Liver (tissue), 3 donors: ENCODE results near the gene STMN1.

Source experiments
- CTCF ChIP-seq: fragments of 150-350 bp; IDR thresholded peaks from 2 replicates; pipeline ENCODE4 v1.5.1; 2017; ENCODE audit warnings: improper control_type of control experiment, low read depth, low read length; ENCODE audit not compliant: missing input control
- FOXA1 ChIP-seq: IDR thresholded peaks from 2 replicates; pipeline ENCODE4 v1.6.1; 2016; ENCODE audit warnings: antibody characterized with exemption
- GABPA ChIP-seq, 2 donors: IDR thresholded peaks in 1 of 2; conservative IDR thresholded peaks in 1 of 2; 2 replicates each; pipeline ENCODE4 v1.6.1; 2016; ENCODE audit warnings: antibody characterized with exemption in 2 of 2, mild to moderate bottlenecking in 1 of 2, moderate library complexity in 1 of 2
- JUND ChIP-seq, 2 donors: IDR thresholded peaks; 2 replicates each; pipeline ENCODE4 v1.6.1; 2016; ENCODE audit warnings: antibody characterized with exemption in 2 of 2
- RAD21 ChIP-seq, 2 donors: IDR thresholded peaks; 2 replicates each; pipeline ENCODE4 v1.6.1; 2016; ENCODE audit warnings: antibody characterized with exemption in 2 of 2, mild to moderate bottlenecking in 2 of 2
- REST ChIP-seq: IDR thresholded peaks from 2 replicates; pipeline ENCODE4 v1.6.1; 2016; ENCODE audit warnings: antibody characterized with exemption, mild to moderate bottlenecking
- RXRA ChIP-seq, 2 donors: IDR thresholded peaks; 2 replicates each; pipeline ENCODE4 v1.6.1; 2017 to 2018; ENCODE audit warnings: antibody characterized with exemption in 2 of 2, mild to moderate bottlenecking in 1 of 2
- SP1 ChIP-seq: IDR thresholded peaks from 2 replicates; pipeline ENCODE4 v1.6.1; 2018; ENCODE audit warnings: antibody characterized with exemption, mild to moderate bottlenecking
- TAF1 ChIP-seq: conservative IDR thresholded peaks from 2 replicates; pipeline ENCODE4 v1.6.1; 2016; ENCODE audit warnings: antibody characterized with exemption, mild to moderate bottlenecking
- YY1 ChIP-seq: IDR thresholded peaks from 2 replicates; pipeline ENCODE4 v1.6.1; 2016; ENCODE audit warnings: antibody characterized with exemption, mild to moderate bottlenecking
- TF ChIP-seq, protein P1 (sequence below): IDR thresholded peaks from 2 replicates; pipeline ENCODE4 v1.6.1; 2016; ENCODE audit warnings: antibody characterized with exemption
- TF ChIP-seq, protein P2 (sequence below): IDR thresholded peaks from 2 replicates; pipeline ENCODE4 v1.6.1; 2016; ENCODE audit warnings: antibody characterized with exemption
- TF ChIP-seq, protein P3 (sequence below): IDR thresholded peaks from 2 replicates; pipeline ENCODE4 v1.6.1; 2016; ENCODE audit warnings: antibody characterized with exemption
- donor health status: healthy.
- donor health status: healthy.

DNA sequence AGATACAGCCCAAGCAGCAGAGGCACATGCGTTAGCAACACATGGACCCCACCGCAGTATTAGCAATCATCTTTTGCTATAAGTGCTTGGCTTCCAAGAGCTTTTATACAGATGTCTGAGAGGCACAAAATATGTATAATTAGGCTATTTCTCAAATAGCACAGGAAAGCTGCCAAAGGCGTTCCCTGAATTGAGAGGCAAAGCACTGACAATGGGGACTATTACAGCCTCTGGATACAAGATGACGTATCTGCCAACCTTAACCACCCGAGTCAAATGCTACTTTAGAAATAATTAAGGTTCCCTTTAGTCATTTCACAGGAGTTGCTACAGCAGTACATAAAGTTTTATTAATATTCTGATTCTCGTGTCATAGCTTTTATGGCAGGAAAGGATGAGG, 6.4 kb downstream of the STMN1 start:
- no peak for TF ChIP-seq CTCF
- TF ChIP-seq, protein P1, sequence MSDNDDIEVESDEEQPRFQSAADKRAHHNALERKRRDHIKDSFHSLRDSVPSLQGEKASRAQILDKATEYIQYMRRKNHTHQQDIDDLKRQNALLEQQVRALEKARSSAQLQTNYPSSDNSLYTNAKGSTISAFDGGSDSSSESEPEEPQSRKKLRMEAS: no peak
- no peak for TF ChIP-seq FOXA1
- TF ChIP-seq GABPA (IDR thresholded peaks at IDR 0.05 in 1 of 2, conservative IDR thresholded peaks at IDR 0.05 in 1 of 2): no peak
- no peak for TF ChIP-seq RXRA (IDR thresholded peaks at IDR 0.05)
- no peak for TF ChIP-seq SP1
- no peak for TF ChIP-seq JUND (IDR thresholded peaks at IDR 0.05)
- no peak for TF ChIP-seq REST
- TF ChIP-seq RAD21 (IDR thresholded peaks at IDR 0.05): no peak
- no peak for TF ChIP-seq TAF1
- TF ChIP-seq, protein P2, sequence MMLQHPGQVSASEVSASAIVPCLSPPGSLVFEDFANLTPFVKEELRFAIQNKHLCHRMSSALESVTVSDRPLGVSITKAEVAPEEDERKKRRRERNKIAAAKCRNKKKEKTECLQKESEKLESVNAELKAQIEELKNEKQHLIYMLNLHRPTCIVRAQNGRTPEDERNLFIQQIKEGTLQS: no peak
- TF ChIP-seq, protein P3, sequence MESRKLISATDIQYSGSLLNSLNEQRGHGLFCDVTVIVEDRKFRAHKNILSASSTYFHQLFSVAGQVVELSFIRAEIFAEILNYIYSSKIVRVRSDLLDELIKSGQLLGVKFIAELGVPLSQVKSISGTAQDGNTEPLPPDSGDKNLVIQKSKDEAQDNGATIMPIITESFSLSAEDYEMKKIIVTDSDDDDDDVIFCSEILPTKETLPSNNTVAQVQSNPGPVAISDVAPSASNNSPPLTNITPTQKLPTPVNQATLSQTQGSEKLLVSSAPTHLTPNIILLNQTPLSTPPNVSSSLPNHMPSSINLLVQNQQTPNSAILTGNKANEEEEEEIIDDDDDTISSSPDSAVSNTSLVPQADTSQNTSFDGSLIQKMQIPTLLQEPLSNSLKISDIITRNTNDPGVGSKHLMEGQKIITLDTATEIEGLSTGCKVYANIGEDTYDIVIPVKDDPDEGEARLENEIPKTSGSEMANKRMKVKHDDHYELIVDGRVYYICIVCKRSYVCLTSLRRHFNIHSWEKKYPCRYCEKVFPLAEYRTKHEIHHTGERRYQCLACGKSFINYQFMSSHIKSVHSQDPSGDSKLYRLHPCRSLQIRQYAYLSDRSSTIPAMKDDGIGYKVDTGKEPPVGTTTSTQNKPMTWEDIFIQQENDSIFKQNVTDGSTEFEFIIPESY: no peak
- no peak for TF ChIP-seq YY1
